ENCODE results near the gene FAM13A.

Gene FAM13A

GRCh38 chr4:88792821-88793220, 264.2 kb downstream of the FAM13A start:
- TF ChIP-seq EZH2phosphoT487 (conservative IDR thresholded peaks at IDR 0.05; ENCODE audit: low read length) (no peak), CTCF (IDR thresholded peaks at IDR 0.05; ENCODE audit: insufficient read depth, low read length, poor library complexity, severe bottlenecking) (no peak)
- H3K9me2 ChIP-seq (replicated peaks; ENCODE audit: insufficient read depth, low read length) = no peaks in the 10 kb centered on the region
- H3K9ac ChIP-seq (ENCODE audit: low read length) = no peak overlapping the region
- H3K27me3 ChIP-seq (ENCODE audit: low read length) = no peaks in the 10 kb centered on the region
- no peaks in the 10 kb centered on the region for H3K9me3 ChIP-seq (ENCODE audit: insufficient read depth, low read length)
- no peak overlapping the region for H3K4me3 ChIP-seq (ENCODE audit: insufficient read depth, low read length, poor library complexity, severe bottlenecking)
- H2AFZ ChIP-seq (ENCODE audit: low read depth, low read length, severe bottlenecking) = no peak overlapping the region
- no peaks in the 10 kb centered on the region for H3K79me2 ChIP-seq (ENCODE audit: insufficient read depth, low read length)
- no peaks in the 10 kb centered on the region for H3K36me3 ChIP-seq (ENCODE audit: low read length)
- H3K4me2 ChIP-seq (ENCODE audit: low read depth, low read length, poor library complexity, severe bottlenecking) = no peak overlapping the region
- no peaks in the 10 kb centered on the region for H4K20me1 ChIP-seq (ENCODE audit: low read depth, low read length)
- H3F3A ChIP-seq (ENCODE audit: insufficient read depth) = no peaks in the 10 kb centered on the region
- no peak overlapping the region for H3K27ac ChIP-seq (ENCODE audit: low read depth, low read length)

DNA sequence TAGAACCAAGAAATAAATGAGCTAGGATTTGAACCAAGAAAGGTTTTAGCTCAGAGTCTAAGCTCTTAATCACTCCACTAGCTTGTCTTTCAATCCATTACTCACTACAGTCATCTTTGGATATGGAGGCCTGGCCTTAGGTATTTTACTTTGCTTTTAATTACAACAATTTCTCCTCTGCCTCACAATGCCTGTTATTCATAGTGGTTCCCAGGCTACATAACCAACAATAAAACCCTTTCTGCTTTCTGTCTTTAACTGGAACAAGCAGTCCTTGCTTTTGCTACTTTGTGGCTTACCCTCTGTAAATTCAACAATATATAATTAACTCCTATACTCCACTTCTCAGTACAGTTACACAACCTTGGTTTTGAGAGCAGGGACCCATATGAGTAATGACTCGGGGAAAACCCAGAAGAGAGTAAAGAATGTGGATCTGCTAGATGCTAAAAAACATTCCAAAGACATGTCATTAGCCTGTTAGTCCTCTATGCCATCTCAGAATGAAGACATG, 264.7 kb downstream of the FAM13A start:
- Histone ChIP-seq H3K27ac (ENCODE audit: low read depth, low read length) (no peak overlapping the region), H3K4me3 (ENCODE audit: insufficient read depth, low read length, poor library complexity, severe bottlenecking) (no peak overlapping the region), H3K79me2 (ENCODE audit: insufficient read depth, low read length) (no peaks in the 10 kb centered on the region), H3K9me3 (ENCODE audit: insufficient read depth, low read length) (no peaks in the 10 kb centered on the region), H3K27me3 (ENCODE audit: low read length) (no peaks in the 10 kb centered on the region), H3F3A (ENCODE audit: insufficient read depth) (no peaks in the 10 kb centered on the region), H3K9ac (ENCODE audit: low read length) (no peak overlapping the region), H3K36me3 (ENCODE audit: low read length) (no peaks in the 10 kb centered on the region), H4K20me1 (ENCODE audit: low read depth, low read length) (no peaks in the 10 kb centered on the region), H3K9me2 (replicated peaks; ENCODE audit: insufficient read depth, low read length) (no peaks in the 10 kb centered on the region), H2AFZ (ENCODE audit: low read depth, low read length, severe bottlenecking) (no peak overlapping the region), H3K4me2 (ENCODE audit: low read depth, low read length, poor library complexity, severe bottlenecking) (no peak overlapping the region)
- TF ChIP-seq CTCF (IDR thresholded peaks at IDR 0.05; ENCODE audit: insufficient read depth, low read length, poor library complexity, severe bottlenecking) = no peak
- TF ChIP-seq EZH2phosphoT487 (conservative IDR thresholded peaks at IDR 0.05; ENCODE audit: low read length) = no peak

GRCh38 chr4:88791274-88791673, 265.7 kb downstream of the FAM13A start:
- Histone ChIP-seq H3K9me2 (replicated peaks; ENCODE audit: insufficient read depth, low read length) (no peaks in the 10 kb centered on the region), H3K79me2 (ENCODE audit: insufficient read depth, low read length) (no peaks in the 10 kb centered on the region), H3K9ac (ENCODE audit: low read length) (no peak overlapping the region), H3F3A (ENCODE audit: insufficient read depth) (no peaks in the 10 kb centered on the region), H3K27me3 (ENCODE audit: low read length) (no peaks in the 10 kb centered on the region), H3K4me2 (ENCODE audit: low read depth, low read length, poor library complexity, severe bottlenecking) (no peak overlapping the region), H3K36me3 (ENCODE audit: low read length) (no peaks in the 10 kb centered on the region), H3K9me3 (ENCODE audit: insufficient read depth, low read length) (no peaks in the 10 kb centered on the region), H2AFZ (ENCODE audit: low read depth, low read length, severe bottlenecking) (no peak overlapping the region), H3K27ac (ENCODE audit: low read depth, low read length) (no peak overlapping the region), H3K4me3 (ENCODE audit: insufficient read depth, low read length, poor library complexity, severe bottlenecking) (no peak overlapping the region), H4K20me1 (ENCODE audit: low read depth, low read length) (no peaks in the 10 kb centered on the region)
- TF ChIP-seq EZH2phosphoT487 (conservative IDR thresholded peaks at IDR 0.05; ENCODE audit: low read length) (no peak), CTCF (IDR thresholded peaks at IDR 0.05; ENCODE audit: insufficient read depth, low read length, poor library complexity, severe bottlenecking) (no peak)
